AML-193 (cell line): Measurements from ENCODE around the gene SCARB1.

ENCODE experiments used
- DNase-seq, 2 experiments: peaks; one replicate each; lab custom pipeline; 2025; lab: John Stamatoyannopoulos, UW

The SCARB1 gene

DNA sequence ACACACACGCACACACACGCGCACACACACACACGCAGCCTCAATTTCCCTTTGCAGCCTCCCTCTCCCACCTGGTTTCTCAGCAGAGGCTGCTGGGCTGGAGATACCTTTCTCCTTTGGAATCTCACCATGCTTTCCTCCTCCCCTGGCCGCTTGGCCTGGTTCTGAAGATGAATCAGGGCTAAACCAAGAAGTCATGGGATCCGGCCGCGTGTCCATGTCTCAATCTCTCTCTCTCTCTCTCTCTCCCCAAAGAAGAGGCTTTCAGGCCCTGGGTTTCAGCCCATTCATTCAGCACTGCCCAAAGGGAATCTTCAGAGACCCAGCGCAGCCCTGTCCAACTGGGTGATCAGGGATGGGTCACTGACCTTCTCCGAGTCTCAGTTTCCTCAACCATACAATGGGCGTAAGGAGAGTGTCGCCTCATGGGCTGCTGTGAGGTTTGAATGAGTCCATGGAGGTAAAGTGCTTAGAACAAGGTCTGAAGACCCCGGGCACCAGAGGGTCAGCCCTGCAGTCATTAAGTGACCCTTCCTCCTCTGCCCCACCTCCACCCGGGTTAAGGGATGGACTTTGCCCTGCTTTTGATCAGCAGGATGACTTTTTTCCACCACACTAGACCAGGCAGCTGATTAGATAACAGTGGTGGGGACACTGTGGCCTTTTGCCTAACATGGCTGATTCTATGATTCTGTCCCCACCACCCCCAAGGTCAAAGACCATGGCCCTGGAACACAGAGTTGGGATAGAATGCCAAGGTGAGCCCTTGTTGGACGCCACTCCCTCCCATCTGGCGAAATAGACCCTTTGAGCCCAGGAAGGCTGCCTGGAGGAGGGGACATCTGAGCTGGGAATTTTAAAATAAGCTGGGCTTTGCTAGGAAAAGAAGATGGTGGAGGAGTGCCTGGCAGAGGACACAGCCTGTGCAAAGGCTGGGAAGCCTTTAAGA is 42.1 kb downstream of the SCARB1 start:
- no peak for DNase-seq

DNA sequence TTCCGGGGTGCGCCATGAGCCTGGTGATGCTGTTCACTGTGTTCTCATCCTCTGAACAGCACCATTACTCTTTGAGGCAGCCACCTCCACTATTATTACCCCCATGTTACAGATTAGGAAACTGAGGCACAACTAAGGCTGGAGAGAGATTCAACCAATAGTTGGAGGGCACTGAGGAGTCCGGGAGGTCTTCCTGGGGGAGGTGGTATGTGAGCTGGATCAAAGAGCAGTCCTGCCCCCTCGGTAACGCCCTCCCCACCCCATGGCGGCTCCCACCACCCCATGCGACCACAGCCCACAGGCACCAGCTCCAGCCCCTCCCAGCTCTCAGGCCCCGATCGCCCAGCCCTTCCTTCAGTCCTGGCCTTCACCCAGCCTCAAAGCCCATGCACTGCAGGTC is 43.5 kb downstream of the SCARB1 start:
- DNase-seq, result no peak

DNA sequence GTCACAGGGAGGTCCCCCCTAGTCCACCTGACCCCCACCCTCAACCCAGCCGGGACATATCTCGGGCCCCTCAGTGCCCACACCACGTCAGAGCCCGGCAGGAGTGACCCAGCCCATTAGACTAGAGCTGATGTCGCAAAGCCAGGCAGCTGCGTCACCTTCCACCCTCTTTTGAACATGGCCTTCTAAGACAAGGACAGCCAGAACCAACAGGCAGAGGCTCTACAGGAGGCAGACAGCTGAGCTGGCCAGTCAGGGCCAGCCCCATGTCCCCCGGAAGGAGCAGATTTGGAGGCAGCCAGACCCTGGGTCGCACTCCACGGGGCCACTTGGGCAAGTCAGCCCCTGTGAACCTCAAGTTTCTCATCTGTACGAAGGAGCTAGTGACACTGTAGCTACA is 44.1 kb downstream of the SCARB1 start:
- DNase-seq, result no peak

DNA sequence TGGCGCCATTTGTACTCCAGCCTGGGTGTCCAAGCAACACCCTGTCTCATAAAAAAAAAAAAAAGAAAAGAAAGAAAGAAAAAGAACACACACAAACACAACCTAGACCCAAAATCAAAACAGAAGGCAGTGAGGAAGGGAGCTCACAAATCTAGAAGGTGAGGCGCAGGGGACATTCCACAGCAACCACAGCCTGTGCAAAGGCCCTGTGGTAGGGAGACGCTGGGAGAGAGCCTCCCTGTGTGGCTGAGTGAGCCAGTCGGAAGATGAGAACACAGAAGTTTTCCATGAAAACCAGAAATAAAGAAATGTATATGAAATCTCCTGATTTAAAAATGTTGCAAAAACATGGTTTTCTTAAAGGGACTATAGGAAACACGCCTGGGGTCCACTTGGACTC is 44.6 kb downstream of the SCARB1 start:
- DNase-seq, result no peak

DNA sequence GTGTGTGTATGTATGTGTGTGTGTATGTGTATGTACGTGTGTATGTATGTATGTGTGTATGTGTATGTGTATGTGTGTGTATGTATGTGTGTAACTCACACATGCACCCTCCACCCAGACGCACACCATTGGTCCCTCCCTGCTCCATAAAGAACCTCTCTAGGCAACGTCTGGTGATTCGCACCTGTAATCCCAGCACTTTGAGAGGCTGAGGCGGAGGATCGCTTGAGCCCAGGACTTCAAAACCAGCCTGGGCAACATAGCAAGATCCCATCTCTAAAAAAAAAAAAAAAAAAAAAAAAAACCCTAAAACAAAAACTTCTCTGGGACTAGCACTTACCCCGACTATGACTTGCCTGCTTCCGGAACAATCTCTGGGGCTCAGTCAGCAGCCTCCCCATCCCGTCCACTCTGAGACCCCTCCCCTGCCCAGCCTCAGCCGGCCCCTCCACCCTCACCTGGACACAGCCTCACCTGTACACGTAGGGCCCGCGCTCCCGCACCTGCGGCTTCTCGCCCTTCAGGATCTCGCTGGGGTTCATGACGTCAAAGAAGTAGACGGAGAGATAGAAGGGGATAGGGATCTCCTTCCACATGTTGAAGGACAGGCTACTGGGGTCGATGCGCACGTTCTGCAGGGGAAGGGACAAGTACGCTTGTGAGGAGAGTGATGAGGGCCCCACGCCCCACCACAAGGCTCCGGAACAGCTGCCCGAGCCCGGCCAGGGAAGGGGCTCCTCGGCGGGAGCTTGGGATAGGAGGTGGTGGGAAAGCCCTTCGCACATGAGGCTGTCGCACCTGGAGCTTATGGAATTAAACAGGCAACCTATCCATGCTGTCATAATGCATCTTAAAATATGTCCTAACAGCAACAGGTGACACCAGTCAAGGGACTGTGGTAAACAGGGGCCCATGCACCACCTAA is 46.3 kb downstream of the SCARB1 start:
- no peak for DNase-seq

DNA sequence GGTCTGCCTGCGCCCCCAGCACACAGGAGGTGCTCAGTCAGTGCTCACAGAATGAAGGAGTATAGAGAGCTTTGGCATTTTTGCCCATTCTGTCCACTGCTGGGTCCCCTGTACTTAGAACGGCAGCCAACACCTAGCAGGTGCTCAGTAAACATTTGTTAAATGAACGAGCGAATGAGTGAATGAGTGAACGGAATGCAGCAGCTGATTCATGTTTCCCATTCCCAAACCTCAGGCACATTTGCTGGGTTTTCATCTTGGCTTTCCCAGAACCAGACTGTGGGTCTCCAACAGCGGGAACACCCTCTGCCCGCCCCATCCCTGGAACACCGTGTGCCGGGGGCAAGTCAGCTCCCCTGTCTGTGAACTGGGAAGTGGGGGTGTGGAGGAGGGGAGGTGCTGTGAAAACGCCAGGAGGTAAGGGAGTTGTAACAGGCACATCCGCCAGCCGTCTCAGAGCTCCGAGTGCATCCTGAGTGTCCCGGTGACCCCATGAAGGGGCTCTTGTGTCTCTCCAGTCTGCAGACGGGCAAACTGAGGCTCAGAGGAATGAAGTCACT is 47.3 kb downstream of the SCARB1 start:
- no peak for DNase-seq

DNA sequence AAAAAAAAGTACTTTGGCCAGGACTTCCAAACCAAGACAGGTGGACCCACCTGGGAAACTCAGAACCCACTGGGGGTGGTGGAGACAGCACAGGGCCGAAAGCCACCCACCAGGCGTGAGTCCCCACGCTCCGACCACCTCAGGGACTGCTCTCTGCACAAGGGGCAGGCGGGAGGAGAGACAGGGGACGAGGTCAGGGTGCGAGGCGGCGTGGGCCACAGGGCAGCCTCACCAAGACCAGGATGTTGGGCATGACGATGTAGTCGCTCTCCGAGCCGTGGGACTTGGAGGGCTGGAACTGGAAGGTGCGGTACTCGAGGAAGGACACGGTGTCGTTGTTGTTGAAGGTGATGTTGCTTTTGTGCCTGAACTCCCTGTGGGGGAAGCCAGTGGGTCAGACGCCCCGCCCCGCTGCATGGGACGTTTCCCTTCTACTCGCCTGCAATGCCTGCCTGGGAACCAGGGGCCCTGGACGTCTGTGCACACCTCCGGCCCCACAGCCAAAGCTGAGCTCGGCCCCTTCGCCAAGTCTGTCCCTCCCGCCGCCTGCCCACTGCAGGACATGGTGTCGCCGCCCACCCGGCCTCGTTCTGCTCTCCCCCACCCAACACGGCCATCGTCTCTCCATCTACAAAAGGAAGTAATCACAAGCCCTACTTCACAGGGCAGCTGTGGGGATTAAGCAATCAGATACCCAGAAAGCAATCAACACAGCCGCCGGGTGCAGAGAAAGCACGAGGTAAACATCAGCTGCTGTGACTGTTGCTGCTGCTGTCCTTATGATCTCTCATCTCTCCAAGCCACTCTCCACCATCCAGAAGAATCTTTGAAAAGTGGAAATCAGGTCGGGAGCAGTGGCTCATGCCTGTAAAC is 48.7 kb downstream of the SCARB1 start:
- DNase-seq, result no peak

DNA sequence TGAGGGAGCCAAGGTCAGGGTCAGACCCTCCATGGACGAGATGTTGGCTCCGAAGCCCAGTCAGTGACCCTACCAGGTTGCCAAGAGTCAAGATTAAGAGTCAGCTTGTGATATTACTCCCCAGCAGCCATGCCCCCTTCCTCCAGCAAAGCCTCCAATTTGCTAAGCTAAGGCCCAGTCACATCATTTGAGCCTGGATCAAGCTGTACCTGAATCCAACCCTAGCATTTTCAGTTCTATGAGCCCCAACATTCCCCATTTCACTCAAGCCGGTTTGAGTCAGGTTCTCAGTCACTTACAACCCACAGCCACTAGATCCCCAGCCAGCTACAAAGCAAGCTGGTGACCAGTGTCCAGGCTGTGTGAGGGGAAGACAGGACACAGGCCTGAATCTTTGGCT is 49.9 kb downstream of the SCARB1 start:
- DNase-seq, result no peak

DNA sequence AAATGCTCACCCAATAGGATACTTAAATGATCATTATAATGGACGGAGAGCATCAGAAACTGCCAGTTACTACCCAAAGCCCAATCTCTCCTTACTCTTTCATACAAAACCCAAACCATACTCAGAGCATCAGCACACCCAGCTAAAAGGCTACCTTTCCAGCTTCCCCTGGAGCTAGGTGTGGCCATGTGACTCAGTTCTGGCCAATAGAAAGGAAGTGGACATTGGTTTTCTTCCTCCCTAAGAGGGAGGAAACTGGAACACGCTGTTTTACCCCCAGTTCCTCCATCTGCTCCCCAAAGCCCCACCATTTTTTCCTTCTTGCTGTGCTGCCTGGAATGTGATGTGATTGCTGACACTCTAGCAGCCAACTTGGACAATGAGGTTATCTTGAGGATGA is 50.7 kb downstream of the SCARB1 start:
- no peak for DNase-seq

DNA sequence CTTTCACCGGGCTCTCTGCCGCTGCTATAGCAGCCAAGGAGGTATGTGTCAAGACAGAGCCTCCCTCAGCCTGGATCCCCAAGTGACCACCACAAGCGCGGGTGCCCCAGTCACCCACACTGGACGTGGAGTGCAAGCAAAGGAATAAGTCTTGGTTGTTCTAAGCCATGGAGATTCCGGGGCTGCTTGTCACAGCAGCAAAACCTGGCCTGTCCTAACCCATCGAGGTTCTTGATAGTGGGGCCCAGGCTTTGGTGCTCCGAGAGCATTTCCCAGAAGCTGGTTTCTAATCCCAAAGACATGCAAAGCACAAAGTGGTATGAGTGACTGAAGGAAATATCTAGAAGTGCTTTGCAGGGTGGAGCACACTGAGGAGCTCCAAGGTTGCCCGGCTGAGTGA is 51.3 kb downstream of the SCARB1 start:
- no peak for DNase-seq

DNA sequence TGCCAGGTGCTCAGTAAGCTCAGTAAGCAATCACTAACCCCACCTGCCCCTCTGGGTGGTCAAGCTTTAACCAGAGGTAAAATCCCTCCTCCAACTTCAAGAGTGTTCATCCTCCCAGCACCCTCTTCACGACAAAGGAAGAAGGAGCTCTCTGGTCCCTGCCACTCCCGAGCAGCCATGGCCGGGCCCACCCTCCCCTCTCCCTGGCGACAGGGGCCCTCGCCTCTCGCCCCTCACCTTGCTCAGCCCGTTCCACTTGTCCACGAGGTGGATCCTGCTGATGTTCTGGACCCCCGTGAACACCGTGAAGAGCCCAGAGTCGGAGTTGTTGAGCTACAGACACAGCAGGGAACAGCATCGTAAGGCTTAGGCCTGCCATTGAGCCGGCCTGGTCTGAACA is 52.0 kb downstream of the SCARB1 start:
- no peak for DNase-seq

DNA sequence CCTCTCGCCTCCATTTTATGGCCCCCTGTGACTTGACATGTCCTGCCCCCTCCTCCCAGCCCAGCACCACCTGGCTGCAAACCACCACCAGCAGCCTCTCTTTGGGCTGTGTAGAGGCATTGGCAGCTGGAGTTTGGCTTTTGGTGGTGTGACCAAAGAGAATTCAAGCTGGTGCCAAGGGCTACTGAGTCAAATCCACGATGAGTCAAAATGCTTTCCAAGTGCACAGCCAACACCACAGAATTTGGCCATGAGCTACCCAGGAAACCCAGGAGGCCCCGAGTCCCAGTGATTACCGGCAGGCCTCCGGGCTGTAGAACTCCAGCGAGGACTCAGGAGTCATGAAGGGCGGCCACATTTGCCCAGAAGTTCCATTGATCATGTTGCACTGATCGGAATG is 53.8 kb downstream of the SCARB1 start:
- DNase-seq, result no peak

DNA sequence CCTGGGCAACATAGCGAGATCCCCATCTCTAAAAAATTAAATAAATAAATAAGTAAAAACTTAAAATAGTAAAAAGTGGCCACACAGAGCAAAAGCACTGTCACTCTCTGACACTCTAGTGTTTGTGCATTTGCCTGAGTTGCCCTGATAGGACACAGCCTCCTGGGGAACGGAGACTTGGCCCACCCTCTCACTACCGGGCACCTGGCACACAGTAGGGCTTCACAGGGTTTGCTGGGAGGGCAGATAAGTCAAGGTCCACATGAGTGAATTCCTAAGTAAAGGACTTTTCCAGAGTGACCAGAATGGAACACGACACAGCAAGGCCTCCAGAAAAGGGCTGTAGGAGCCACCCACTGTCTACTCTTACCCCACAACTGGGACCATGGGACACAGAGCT is 54.3 kb downstream of the SCARB1 start:
- no peak for DNase-seq

DNA sequence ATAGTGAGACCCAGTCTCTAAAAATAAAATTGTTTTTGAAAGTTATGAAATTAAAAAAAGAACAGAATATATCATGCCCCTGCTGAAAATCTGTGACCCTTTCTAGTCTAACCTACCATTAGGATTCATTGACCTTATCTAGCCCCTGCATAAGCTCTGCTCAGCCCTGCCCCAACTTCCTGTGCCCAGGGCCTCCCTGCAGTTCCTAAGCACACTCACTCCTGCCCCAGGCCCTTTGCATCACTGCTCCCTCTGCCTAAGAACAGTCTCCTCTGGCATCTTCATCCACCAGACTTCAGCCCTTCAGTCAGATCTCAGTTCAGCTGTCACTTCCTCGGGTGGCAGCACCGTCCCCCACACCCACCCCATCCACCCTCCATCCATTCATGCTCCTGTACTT is 55.4 kb downstream of the SCARB1 start:
- no peak for DNase-seq

DNA sequence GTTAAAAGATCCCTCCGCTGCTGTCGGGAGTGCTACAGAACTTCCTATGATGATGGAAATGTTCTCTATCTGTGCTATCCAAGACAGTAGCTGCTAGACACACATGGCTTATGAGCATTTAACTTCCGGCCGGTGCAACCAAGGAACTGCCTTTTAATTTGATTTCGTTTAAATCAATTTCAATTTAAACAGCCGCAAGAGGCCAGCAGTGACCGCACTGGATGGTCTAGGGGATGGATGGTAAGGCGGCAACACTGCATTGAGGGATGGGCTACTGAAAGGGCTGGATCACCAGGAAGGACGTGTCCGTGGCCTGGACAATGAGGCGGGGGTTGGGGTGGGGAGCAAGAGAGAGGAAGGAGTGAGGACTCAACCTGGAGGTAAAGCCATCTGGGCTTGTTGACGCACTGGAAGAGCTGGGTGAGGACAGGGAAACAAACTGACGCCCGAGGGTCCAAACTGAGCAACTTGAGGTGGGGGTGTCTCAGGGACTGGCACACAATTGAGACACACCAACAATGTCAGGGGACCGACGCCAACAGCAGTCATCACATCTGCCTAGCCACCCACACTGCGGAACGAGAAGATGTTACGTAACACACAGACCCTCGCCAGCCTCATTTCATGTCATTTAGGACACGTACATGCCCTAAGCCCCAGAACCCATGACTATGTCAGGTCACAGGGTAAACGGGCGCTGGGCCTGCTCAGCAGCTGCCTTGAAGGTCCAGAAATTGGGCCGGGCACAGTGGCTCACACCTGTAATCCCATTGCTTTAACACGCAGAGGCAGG is 57.6 kb downstream of the SCARB1 start:
- no peak for DNase-seq

DNA sequence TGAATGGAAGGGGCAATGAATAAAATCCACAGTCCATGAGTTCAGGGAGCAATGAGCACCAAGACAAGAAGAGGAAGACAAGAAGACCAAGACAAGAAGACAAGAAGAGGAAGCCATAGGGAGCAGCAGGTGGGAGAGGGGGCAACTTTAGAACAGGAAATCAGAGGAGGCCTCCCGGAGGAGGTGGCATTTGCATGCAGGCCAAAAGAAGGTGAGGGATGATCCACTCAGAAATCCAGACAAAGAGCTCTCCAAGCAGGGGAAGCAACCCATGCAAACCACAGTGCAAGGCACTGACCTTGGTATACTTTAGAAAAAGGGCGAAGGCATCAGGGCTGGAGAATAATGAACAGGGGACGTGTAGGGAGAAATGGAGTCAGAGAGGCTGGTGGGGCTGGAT is 58.6 kb downstream of the SCARB1 start:
- no peak for DNase-seq

DNA sequence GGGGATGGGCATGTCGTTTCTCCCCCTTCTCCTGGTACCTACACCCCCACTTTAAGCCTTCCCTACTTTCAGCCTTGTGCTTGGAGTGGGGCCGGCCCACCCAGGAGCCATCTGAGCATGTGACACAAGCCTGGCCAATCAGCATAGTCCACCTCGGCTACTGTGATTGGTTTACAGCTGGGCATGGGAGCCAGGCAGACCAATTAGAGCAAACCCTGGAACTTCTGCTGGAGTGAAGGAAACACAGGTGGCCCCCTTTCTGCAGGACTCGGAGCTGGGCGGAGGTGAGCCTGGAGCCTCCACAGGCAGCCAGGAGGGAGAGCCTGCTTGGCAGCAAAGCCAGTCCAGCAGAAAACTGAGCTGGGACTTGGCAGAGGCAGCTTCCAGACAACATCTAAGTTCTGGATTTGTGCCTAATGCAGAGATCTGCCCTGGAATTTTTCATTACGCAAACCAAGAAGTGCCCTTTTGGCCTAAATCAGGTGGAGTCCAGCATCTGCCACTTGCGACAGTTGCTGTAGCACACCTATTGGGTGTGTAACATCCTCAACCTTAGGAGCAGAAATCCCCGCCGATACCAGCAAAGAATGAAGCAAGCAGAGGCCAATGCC is 59.5 kb downstream of the SCARB1 start:
- no peak for DNase-seq

DNA sequence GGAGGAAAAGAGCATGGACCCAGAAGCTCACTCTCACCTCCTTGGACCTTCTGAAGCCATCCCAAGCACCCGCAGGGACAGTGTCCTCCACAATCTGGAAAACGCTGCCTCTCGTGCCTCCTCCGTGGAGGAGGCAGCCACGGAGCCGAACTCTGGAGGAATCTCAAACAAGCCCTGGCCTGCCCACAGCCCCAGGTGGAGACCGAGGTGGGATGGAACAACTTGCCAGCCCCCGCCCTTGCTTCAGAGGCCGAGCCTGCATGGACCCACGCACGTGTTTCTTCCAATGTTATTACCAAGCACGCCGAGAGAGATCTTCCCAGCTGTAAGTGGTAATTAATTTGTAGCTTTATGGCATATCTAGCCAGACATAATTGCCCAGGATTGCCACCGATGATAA is 61.3 kb downstream of the SCARB1 start:
- DNase-seq, result no peak

DNA sequence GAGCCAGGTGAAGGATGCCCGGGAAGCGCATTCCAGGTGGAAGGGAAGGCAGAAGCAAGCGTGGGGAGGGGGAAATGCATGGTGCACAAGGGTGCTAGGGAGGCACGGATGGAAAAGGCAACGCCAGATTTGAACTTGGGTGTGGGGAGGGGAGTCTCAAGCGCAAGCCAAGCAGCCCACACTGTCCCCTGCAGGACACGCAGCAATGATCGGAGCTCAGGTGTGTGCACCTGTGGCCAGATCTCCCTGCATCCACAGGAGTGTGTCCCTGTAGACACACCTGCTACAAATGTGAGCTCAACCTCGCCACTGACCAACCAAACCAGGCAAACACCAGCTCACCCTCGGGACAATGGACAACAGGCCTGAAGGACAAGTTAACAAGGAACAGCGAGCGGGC is 63.2 kb downstream of the SCARB1 start:
- DNase-seq, result no peak

DNA sequence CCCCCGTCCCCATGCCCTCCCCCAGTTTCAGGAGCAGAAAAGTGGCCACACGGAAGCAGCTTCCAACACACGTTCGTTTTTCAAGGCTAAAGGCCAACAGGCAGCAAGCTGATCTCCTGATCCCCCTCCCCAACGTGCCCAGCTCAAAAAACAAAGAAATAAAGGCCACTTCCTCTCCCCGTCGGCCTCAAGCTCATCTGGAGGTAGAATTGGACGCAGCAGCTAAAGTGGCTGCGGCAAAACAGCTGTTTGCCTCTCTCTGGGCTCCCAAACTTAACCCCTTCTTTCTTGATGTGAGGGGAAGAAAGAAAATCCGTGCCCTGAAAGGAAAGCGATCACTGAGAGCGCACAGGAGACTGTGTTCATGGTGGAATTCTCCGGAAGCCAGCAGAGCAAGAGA is 66.3 kb downstream of the SCARB1 start:
- no peak for DNase-seq
